HG02678 (cell line): ENCODE measurements around the gene MPZL2.
"Not testable (repeated sequence)": the region's sequence is repeated elsewhere in the genome, so short reads cannot be mapped to it uniquely, and the experiment has no call there.

Experiments
- ATAC-seq: cut with Tn5 transposase; IDR thresholded peaks from one replicate; pipeline ENCODE4 v1.9.1; 2021; ENCODE audit warnings: mild to moderate bottlenecking, moderate library complexity; ENCODE audit not compliant: unreplicated experiment

The MPZL2 gene

DNA sequence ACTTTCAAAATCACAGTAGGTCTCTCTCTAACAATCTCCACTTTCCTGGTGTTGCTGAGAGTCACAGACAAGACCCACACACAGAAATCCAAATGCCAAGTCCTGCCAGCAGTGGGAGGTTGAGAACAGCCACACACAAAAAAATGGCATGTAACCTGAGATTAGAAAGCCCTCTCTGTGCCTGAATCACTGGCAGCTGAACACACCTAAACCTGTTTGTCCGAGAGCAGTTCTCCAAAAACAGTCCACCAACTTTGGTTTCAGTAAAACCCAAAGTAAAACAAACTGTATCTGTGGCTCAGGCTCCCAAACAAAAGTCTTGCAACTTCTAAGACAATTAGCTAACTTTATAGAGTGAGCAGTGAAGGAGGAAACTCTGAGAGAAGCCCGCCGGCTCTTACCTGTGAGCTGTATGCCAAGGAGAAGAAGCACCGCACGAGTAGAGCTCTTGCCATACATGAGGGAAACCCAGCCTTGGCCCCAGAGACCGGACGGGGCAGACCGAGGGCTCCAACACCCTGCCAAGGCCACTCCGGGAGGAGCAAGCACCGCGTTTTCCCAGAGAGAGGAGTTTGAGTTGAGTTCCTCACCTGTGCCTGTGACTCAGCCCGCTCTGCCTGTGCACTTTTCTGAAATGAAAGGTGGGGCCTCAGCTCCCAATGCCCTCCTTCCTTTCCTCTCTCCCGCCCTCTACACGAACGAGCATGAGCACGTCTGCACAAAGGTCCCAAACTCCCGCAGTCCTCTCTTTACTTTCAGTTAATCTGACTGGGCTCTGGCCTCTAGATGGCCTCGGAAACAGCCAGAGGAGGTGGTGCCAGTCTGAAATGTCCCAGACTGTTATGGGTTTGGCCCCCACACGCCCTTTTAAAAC is at the start of gene MPZL2:
Gene MPZL2, minus strand, starts transcription at position 603 of the 874 bp plus-strand sequence. Its CDS starts 144 bp downstream, at position 459.
- no peak for ATAC-seq

DNA sequence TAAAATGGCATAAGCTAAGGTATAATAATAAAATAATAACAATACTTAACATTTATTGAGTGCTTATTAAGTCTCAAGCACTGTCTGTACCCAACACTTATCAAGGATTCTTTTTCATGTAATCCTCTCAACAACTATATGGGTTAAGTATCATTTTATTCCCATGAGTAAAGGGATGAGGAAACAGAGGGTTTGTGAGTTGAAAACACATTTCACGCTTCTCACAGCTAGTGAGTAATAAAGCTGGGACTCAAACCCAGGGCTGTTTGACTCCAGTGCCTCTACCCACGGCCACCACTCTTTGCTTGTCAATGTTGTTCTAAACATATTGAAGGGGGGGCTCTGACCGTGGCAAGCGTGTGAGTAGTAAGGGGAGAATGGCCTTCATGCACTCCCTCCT is 49.1 kb upstream of the MPZL2 start:
- ATAC-seq: no peak

DNA sequence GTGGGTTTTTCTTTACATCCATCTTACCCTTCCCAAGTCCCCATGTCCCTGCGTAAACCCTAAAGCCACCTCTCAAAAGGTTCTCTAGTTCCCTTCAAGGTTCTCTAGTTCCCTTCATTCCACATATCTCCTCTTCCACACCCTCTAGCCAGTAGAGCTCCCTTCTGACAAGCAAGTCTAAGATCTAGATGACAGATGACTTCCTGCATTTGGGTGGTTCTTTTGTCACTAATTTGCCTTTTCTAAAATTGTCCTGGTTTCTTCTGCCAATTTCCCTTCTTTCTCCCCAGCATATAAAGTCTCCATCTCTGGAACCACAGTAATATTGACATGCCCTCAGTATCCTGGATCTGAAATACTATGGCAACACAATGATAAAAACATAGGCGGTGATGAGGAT is 48.2 kb upstream of the MPZL2 start:
- no peak for ATAC-seq

DNA sequence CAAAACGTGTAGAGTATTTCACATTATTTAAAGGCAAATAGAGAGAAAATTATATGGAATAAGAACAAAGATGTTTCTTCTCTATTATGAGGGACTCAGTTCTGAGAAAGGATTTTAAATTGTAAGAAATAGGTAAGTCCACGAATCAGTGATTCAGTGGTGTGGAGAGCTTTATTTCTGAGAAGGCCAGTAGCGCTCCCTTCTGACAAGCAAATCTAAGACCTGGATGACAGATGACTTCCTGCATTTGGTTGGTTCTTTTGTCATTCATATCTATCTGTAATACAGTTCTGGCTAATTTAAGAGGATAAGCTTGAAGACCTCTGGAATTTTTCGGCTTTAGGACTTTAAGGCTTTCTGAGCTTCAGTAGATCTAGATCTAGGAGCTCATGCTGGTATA is 47.4 kb upstream of the MPZL2 start:
- ATAC-seq: no peak

DNA sequence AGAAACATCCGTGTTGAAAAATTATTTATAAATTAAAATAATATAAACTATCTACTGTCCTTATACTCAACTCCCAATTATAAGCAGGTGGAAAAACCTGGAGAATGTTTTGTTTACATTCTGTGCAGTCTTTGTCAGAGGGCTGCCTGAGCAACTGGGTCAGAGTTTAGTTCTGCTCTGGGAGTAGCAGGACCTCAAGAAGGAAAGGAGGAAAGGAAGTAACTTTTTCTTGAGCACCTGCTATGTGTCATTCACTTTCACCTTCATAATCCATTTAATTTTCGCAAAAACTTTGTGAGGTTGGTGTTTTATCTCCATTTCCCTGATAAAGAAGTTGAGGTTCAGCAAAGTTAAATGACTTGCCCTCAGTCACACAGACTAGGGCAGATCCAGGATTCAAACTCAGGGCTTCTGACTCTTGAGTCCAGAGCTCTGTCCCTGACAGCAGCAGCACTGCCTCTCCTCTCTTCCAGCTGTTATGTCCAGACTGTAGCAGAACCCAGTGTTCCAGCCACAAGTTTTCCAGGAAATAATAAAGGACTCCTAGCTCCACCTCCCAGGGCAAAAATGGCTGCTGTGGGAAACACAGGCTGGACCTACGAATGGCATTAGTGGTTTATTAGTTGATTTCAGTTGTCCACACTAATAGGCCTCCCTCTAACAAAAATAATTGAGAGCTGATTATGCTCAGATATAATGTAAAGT is 46.8 kb upstream of the MPZL2 start:
- ATAC-seq: no peak

DNA sequence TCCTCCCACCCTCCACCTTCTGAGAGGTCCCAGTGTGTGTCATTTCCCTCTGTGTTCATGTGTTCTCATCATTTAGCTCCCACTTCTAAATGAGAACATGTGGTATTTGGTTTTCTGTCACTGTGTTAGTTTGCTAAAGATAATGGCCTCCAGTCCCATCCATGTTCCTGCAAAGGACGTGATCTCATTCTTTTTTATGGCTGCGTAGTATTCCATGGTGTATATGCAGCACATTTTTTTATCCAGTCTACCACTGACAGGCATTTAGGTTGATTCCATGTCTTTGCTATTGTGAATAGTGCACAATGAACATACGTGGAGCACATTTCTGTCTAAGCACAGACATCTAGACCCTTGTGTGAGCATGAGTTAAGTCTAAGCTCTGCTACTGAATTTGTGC is 46.2 kb upstream of the MPZL2 start:
- no peak for ATAC-seq

DNA sequence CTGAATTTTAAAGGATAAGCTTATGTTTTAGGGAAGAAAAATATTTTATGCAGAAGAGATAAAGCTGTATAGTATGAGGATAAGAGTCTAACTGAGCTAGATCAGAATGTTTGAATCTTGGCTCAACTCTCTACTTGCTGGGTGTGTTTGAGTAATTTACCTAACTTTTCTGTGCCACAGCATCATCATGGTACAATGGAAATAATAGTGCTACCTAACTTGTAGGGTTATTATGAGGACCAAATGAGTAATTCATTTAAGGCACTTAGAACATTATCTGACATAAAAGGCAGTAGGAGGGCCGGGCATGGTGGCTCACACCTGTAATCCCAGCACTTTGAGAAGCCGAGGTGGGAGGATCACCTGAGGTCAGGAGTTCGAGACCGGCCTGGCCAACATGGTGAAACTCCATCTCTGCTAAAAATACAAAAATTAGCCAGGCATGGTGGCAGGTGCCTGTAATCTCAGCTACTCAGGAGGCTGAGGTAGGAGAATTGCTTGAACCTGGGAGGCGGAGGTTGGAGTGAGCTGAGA is 45.0 kb upstream of the MPZL2 start:
- not testable (repeated sequence) for ATAC-seq

DNA sequence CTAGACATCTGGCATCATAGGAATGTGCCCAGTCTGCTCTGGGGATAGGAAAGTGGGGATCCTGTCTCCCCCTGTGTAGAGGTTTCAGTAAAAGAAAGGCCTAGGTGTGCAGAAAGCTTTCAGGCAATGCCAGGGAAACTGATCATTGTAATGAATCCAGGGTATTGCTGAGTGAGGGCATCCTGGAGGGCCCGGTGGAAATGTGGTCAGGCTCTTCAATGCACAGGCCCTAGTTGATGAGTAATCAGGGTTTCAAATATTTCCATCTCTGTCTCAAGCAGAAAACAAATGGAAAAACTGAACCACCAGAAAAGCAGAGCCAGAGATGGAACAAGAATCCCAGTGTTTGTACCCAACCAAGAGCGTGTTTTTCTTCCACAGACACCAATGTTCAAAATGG is 42.5 kb upstream of the MPZL2 start:
- ATAC-seq: no peak

DNA sequence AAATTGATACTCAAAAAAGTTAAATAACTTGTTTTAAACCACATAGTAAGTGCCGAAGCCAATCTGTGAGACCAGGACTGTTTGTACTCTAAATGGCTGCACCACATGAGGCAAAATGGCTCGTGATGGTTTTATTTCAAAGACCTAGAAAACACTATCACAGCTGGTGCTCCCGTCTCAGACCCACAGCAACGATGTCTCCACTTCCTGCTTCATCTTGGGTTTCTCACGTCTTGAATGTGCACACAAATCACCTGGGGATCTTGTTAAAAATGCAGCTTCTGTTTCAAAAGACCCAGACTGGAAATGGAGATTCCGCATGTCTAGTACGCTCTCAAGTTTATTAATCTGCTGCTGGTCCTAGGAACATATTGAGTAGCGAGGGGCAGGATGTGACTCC is 41.6 kb upstream of the MPZL2 start:
- no peak for ATAC-seq

DNA sequence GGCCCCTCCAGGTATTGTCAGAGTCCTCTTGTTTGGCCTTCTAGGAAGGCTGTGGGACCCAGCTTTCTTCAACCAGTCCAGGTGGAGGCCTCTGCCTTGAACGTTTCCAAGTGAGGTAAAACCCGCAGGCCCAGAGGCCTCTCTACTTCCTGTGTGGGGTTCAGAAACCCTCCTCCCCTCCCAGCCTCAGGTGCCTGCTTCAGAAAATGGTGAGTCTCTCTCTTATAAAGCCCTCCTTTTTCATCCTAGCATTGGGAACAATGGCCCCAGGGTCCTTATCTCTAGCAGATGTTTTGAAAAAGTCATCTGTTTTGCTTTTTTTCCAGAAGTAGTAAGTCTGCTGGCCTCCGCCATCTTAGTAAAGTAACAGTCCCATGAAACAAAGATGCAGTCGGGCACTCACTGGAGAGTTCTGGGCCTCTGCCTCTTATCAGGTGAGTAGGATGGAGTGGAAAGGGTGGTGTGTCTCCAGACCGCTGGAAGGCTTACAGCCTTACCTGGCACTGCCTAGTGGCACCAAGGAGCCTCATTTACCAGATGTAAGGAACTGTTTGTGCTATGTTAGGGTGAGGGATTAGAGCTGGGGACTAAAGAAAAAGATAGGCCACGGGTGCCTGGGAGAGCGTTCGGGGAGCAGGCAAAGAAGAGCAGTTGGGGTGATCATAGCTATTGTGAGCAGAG is 40.6 kb upstream of the MPZL2 start, which contains the start of gene CD3E:
Gene CD3E, plus strand, starts transcription at position 163 of the 681 bp plus-strand sequence. Its CDS starts 223 bp downstream, at position 386.
- ATAC-seq: no peak

DNA sequence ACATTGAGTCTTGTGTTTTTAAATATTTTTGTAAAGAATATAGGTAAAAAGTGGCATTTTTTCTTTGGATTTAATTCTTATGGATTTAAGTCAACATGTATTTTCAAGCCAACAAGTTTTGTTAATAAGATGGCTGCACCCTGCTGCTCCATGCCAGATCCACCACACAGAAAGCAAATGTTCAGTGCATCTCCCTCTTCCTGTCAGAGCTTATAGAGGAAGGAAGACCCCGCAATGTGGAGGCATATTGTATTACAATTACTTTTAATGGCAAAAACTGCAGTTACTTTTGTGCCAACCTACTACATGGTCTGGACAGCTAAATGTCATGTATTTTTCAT is 40.1 kb upstream of the MPZL2 start:
- ATAC-seq: no peak

DNA sequence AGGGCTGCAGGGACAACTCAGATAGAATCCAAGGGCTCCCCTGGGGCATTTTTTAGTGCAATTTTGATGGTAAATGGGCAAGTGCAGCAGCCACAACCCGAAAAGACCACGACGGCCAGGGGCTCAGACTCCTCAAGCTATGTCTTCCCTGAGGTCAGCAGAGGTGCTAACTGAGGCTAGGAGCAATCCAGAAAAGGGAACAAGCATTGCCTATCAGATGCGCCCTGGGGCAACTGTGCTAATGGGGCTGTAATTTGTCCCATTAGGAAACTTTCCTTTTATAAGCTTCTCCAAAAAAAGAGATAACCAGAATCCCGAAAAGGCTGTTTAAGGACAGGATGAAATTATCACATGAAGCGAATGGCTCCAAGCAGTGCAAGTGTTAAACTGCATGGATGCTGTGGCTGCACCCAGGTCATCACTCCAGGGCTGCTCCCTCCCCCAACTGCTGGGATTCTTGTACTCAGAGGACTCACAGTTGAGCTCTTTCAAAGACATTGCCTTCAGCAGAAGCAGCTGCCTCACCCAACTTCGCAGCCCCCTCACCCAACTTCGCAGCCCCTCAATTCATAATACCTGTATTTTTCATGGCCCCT is 37.6 kb upstream of the MPZL2 start:
- no peak for ATAC-seq

DNA sequence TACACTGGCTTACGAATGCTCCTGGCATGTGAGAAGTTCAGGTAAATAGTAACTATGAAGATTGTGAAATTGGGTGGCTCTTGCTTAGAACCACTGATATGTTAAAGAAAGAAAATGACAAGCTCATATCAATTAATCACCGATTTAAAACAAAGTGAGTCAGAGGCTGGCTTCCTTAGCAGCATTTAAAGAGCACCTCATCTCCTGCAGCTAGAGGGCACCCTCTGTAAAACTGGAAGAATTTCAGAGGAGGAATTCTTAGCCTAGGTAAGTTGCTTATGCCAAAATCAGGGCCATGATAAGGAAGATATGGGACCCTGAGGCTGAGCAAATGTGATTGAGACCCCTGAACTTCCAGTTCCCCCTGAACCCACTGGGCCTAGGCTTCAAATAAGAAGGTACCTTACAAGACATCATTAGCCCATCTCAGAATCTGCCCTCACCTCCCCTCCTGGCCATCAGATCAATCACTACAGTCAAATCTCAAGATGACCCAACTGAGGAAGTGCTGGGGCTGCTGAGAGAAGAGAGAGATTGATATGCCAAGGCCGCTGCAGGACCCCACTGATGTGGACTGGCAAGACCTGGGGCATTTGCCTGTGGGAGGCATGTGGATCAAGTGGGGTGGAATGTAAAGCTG is 31.8 kb upstream of the MPZL2 start:
- ATAC-seq: no peak

DNA sequence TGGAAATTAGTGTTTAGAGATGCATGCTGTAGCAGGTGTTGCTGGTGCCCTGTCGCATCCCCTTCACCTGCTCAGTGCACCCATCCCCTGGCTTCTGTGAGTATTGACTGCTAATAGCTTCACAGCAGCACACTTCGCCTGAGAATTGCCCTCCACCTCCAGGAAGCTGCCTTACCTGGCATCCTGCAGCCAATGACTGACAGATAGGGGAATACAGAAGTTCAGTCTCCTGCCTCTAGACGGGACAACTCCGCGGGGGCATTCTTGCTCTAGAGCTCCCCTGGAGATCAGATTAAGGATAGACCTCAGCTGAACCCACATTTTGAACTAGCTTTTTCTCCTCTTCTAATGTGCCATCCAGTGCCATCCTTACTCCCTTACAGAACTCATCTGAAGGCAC is 31.1 kb upstream of the MPZL2 start:
- no peak for ATAC-seq

DNA sequence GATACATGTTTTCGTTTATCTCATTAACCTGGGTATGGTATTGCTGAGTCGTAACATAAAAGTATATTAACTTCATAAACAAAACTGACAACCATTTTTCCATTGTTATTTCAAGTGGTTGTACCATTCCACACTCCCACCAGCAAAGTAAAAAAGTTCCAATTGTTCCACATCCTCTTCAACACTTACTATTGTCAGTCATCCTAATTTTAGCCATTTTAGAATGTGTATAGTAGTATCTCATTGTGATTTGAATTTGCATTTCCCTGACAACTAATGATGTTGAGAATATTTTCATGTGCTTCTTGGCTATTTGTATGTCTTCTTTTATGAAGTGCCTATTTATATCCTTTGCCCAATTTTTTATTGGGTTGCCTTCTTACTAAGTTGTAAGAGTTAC is 30.0 kb upstream of the MPZL2 start:
- ATAC-seq: no peak

DNA sequence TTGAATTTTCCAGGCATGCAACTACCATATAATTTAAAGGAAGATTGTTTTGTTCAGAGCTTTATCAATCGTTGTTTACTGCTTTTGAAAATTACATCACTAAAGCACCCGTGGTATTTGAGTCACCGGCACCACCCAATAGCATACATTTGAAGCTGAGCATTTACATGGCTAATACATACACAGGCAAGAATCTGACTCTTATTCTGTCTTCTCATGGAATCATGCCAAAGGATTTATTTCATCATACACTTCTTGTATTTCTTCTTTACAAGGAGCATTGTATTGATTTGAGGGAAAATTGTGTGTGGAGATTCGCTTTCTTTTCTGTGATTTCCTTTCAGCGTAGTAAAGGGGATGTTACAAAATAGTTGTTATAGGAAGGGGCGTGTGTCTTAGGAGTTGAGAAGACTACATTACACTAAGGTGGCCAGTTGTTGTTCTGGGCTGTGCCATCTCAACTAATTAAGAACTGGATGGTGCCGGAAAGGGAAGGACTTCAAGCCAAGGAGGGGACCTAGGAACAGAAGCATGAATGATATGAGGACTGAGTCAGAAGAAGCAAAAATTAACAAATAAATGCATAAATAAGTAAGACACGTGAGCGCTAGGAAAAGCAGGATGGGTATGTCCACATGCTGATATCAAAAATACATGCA is 27.5 kb upstream of the MPZL2 start:
- no peak for ATAC-seq

DNA sequence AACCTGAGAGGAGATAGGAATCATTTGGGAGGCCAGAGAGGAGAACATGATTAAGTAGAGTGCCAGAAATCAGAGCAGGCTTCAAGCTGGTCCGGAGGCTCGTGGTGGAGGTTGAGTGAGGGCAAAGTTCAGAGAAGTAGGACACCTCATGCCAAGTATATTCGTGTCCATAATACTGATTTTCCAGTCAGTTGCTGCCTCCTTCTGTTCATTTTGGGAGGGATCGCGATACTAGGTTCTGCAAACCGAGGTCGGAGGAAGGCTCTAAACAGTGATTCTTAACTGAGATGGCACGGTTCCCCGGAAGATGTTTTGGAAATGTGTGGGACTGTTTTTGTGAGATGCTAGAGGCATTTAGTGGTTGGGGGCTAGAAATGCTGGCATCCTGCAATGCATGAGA is 26.8 kb upstream of the MPZL2 start:
- ATAC-seq: no peak

DNA sequence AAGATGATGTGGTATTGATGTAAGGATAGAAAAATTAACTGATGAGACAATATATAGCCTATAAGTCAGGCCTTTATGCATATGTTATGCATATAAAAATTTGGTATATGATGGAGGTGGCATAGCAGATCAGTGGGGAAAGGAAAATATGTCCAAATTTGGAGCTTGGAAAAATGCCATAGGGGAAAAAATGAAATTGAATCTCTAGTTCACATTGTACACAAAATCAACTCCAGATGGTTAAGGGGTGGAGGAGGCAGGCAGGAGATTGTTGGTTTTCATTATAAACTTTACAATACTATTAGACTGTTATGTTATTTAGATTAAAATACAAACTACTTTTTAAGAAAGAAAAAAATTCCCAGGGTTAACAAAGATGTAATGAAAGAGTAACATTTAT is 25.3 kb upstream of the MPZL2 start:
- no peak for ATAC-seq

DNA sequence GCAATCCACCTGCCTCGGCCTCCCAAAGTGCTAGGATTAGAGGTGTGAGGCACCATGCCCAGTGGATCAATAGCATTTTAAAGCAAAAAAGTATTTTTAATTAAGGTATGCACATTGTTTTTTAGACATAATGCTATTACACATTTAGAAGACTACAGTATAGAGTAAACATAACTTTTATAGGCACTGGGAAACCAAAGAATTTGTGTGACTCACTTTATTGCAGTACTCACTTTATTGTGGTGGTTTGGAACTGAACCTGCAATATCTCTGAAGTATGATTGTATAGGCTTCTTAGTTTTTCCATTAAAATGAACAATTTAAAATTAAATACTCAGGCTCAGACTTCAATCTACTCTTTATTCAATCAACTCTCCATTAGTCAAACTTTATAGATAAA is 22.9 kb upstream of the MPZL2 start:
- no peak for ATAC-seq

DNA sequence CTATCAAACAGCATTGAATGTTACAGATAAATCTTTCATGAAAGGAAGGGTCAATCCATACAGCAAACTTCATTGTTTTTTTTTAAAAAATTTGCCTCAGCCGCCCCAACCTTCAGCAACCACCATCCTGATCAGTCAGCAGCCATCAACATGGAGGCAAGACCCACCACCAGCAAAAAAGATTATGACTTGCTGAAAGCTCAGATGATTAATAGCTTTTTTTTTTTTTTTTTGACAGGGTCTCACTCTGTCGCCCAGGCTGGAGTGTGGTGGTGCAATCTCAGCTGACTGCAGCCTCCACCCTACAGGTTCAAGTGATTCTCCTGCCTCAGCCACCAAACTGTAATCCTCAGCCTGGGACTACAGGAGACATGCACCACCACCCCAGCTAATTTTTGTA is 22.4 kb upstream of the MPZL2 start:
- ATAC-seq: no peak
